Right renal pelvis (tissue), 4 donors: Measurements from ENCODE around the gene NUDT21. TPM values are rescaled to one million over a fixed set of nuclear protein-coding genes. Genes with fewer than 3 reads are reported as not detected.

Experiments
- DNase-seq, 4 donors: peaks; one replicate each; pipeline ENCODE4 v3.0.0-alpha.2; 2013; ENCODE audit warnings: low read depth in 4 of 4, low spot score in 3 of 4, missing footprints in 1 of 4
- polyA plus RNA-seq, 4 donors: library from polyadenylated mRNA; unstranded; fragments of 120-200 nt; gene quantifications; one replicate each; pipeline ENCODE4 v1.2.1, GENCODE V29; 2013; ENCODE audit not compliant: insufficient read length in 4 of 4

NUDT21 gene
- polyA plus RNA-seq, 4 donors = 116 to 146 (median 143) TPM

DNA sequence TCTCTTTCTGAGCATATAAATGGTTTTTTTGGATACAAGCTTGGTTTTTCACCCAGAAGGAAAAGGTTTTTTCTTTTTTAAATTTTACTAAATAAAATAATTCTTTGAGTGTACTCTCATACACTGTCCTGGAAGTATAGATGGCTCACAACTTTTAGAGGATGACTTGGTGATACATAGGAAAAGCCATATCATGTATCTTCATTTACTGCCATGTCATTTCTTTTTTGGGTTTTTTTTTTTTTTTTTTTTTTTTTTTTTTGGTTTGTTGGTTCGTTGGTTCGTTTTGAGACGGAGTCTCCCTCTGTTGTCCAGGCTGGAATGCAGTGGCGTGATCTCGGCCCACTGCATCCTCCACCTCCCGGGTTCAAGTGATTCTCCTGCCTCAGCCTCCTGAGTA, 12.0 kb upstream of the NUDT21 start:
- no peak for DNase-seq

DNA sequence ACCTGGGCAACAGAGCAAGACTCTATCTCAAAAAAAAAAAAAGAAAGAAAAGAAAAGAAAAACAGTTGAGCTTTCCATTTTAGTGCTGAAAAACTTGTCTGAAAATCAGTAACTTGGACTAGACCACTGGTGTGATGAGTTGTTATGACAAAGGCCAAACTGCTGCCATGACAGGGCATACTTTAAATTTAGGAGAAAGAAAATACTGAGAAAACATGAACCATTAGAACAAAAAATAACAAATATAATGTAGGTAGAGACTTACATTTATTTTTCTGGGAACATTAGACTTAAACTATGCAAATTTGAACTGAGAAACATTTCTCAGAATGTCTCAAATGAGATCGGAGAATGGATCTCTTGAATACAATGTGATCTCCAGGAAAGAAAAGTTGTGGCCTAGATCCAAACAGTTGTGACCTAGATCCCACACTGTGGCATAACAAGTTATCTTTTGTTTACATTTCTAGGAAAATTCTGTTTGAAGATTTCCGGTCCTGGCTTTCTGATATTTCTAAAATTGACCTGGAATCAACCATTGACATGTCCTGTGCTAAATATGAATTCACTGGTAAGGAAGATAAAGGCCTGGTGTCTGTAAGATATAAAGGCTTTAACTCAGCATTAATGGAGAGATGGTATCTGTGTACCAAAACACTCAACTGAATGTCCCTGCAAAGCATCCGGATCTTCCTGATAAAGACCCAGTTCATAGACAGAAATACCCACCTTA, 11.1 kb upstream of the NUDT21 start:
- DNase-seq = no peak

GRCh38 chr16:56460101-56460500, 9.0 kb upstream of the NUDT21 start:
- no peak for DNase-seq

DNA sequence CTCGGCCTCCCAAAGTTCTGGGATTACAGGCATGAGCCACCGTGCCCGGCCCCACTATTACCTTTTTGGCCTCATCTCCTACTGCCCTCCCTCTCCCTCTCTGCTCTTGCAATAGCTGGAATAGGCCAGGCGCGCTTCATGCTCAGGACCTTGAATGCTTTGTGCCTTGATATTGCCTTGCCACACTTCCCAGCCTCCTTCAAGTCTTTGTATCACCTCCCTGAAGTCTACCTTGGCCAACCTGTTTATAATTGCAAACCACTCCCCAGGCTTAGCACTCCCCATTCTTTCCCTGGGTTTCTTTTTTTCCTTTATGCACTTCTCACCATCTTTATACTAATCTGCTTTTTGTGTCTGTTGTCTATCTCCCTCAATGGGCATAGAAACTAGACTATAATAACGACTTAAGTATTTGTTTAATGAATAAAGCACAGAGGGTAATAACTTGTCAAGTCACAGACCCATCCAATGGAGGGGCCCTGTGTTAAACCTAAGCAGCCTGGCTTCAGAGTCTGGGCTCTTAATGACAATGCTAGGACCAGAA, 6.9 kb upstream of the NUDT21 start:
- DNase-seq = no peak

DNA sequence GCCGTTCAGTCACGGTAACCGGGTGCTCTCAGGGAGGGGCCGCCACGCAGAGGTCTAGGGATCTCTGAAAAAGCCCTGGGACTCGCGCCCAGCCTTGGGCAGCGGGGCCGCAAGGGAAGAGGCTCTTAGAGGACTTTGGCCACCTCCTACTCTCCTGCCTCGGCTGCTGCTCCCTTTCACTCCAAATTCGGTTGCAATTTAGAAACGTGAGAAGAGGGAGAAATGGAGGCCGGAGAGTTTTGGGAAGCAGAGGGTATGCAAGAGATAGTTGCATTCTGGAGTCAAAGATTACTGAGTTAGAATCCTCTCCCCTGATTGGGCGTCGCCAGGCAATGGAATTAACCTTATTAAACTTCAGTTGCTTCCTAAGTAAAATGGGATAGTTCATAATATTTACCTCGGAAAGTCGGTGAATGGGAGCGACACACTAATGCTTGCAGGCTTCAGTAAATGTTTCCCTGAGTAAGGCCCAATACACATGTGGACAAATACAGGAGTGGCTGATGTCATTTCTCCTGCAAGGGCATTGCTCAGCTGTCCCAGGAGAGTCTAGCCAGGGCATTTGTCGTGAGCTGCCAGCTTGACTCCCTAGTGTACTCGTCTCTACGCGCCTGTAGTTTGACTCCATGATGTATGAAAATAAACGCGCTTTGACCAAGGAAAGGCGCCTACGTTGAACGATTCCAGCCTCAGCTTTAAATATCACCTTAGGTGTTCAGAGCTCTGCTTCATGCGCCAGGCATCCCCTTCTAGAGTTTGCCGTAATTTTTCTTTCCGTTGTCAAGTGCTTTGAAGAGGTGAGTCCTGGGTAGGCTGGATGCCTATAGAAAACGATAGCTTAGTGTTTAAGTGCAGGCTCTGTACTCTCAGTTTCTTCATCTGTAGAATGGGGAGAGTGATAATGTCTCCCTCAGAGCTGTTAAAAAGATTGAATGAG, 889 bp upstream of the NUDT21 start:
- peak in 2 of 4 donors; percentile 3 to 26 for DNase-seq

- no peak for DNase-seq
Observed at GRCh38 chr16:56450275-56450985, 702 bp downstream of the NUDT21 start.

DNA sequence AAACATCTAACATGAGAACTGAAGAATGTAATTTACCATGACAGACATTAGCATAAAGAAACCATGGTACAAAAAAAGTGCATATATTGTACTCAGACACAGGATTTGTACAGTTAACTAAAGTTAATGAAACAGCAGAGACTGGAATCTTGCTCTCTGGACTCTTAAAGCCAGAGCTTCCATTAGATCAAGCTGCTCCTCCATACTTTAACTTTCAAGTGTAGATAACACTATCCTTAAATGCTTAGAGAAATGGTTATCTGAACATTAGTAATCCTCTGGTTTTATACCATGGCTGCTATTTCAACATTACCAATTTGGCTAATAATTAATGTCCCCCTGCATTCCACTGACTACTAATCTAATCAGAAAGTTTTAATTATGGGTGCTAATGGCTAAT, 3.1 kb downstream of the NUDT21 start:
- no peak for DNase-seq

DNA sequence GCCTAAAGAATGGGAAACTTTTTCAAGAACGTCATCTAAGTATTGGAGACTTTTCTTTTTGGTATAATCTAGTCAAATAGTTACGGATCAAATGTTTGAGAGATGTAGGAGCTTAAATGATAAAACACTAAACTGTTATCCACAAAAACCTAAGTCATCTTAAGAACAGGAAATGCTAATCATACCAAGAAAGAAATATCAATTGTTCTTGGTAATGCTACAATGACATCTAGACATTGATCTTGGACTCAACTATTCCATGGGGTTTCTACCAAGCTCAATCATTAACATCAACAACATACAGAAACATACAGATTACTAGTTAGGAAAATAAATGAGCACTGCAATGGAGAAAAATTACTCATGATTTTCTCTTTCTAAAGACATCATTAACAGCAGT, 3.8 kb downstream of the NUDT21 start:
- DNase-seq = no peak

- DNase-seq = no peak
Observed at GRCh38 chr16:56438038-56438437, 13.1 kb downstream of the NUDT21 start.

- no peak for DNase-seq
Observed at GRCh38 chr16:56436258-56436657, 14.9 kb downstream of the NUDT21 start.

GRCh38 chr16:56428091-56428490, 23.0 kb downstream of the NUDT21 start:
- no peak for DNase-seq

- DNase-seq = no peak
Observed at GRCh38 chr16:56426585-56426984, 24.5 kb downstream of the NUDT21 start.

DNA sequence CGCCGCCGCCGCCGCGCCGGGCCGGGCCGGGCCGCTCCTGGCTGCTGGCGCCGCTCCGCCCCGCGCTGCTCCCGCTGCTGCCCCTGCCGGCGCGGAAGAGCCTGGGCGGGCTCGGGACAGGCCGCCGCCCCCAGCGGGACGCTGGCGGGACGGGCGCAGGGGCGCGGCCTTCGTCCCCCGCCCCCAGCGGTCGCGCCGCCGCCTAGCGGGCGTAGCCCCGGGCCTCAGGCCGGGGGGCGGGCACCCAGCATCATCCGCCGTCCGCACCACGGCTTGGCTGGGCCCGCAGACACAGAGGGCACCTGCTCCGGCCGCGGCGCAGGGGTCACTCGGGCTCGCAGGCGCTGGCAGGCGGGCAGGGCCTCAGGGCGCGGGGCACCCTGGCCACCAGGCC, 25.7 kb downstream of the NUDT21 start, which contains the start of gene AMFR:
AMFR (minus strand) TSS at position 107 of the 394 bp plus-strand sequence. CDS start 218 bp downstream, outside the sequence.
- DNase-seq = peak; percentile 35 to 65 (median 56)

- DNase-seq = peak in 2 of 4 donors; percentile 5 to 29
Observed at GRCh38 chr16:56424791-56425438, 26.2 kb downstream of the NUDT21 start.

- peak in 1 of 4 donors; percentile 23 for DNase-seq
Observed at GRCh38 chr16:56424404-56424764, 26.7 kb downstream of the NUDT21 start.

- DNase-seq = no peak
Observed at GRCh38 chr16:56423584-56424403, 27.3 kb downstream of the NUDT21 start.

DNA sequence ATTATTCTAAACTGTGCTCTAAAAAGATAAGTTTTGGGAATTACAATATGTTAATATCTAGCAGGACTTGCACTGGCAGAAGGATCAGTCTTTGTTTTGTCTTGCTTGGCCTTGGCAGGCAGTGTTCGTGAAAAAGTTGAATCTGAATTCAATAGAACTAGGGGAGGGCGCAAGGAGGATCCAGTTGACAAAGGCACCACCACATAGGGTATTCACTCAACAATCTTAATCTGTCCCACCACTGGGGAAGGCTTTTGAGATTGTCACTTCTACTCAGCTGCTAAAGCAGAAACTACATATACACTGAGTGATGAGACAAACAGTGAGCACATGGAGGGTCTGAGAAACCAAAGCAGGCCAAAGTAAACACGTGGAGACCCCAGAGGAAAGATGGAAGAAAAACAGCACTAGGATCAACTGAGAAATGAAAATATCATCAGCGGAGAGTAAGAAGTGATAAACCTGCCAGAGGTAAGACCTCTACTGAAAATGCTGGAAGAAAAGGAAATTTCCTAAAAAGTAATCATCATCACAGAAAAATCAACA, 28.2 kb downstream of the NUDT21 start:
- no peak for DNase-seq

GRCh38 chr16:56421976-56422669, 29.0 kb downstream of the NUDT21 start:
- no peak for DNase-seq
